DMS79 (cell line): ENCODE results near the gene PCED1B.
"Not testable (repeated sequence)": the region's sequence is repeated elsewhere in the genome, so short reads cannot be mapped to it uniquely, and the experiment has no call there.

Source experiments
- DNase-seq: peaks from one replicate; lab custom pipeline; 2025; lab: John Stamatoyannopoulos, UW

The PCED1B gene

DNA sequence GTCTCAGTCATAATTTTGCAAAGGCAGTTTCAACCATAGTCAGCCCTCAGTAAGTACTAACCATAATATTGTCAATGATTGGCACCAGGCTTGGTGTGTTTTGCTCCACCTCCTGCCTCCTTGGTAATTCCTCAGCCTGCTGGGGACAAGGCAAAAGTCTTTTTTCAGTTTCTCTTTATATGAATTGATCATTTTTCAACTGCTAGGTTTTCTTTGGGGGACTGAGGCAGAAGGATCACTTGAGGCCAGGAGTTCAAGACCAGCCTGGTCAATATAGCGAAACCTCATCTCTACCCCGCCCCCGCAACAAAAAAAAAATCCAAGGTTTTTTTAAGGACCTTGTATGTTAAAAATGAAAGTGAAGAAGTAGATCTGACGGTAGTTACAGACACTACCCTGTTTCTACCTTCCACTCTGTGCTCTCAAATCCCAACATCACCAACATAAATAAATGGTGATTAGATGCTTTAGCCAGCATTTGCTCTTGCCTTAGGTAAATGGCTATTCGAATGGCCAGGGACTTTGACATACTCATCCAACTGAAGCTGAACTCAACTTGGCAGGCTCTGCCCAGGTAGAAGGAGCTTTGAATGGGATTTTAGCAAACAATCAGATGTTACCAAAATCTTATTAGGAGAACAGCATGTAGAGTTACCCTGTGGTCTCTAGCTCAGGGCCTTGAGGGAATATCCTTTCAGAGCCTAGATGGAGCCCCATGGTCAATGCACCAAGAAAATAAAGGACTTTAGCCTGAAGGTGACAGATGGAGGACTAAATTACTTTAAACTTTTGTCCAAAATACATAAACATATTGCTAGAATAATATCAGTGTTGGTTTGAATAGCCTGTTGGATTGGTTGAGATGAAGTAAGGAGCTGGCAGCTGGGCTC, 127.3 kb downstream of the PCED1B start:
- DNase-seq, result no peak

DNA sequence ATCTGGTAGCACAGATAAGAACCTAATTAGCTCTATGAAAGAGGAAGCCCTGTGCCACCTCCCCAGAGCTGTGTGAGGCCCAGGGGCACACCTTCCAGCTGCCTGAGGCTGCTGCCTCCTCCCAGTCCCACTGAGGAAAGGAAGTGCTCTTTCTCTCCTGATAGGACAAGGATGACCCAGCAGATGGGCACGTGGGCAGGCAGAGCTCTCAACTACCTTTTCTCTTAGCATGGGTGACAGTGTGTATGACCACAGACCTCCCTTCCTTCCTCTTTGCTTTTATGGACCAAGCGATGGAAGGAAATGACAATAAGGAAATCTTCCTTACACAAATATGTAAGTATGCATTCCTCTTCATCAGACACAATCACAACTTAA, 127.9 kb downstream of the PCED1B start:
- DNase-seq, result no peak

GRCh38 chr12:47207829-47208248, 128.4 kb downstream of the PCED1B start:
- DNase-seq, result no peak

DNA sequence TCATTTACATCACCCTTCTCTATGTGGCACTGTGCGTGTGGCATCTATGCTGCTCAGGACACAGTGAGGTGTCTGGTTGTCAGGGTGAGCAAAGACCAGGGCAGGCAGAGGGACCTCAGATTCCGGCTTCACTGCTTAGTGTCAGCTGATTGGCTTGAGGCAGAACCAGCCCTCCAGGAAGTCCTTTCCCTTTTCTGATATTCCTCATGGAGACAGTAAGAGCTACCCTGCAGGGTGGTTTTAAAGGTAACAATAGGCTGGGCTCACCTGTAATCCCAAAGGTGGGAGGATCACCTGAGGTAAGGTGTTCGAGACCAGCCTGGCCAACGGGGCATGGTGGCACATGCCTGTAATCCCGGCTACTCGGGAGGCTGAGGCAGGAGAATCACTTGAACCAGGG, 129.6 kb downstream of the PCED1B start:
- no peak for DNase-seq

- no peak for DNase-seq
Measured at GRCh38 chr12:47210776-47211175, 131.4 kb downstream of the PCED1B start.

DNA sequence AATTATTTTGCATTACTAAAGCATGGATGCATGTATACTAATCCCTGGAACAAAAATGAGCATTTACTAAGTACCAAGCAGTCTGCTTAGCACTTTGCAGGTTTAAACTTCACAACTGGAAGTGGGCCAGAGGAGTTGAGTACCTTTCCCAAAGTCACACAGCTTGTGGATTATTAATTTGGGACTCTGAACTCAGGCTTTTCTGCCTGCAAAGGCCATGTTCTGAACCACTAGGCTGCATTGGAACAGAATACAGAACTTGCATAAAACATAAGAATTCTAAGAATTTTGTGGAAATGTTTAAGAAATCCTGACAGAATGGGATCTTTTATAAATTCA, 133.2 kb downstream of the PCED1B start:
- no peak for DNase-seq

GRCh38 chr12:47213396-47213795, 134.0 kb downstream of the PCED1B start:
- no peak for DNase-seq

DNA sequence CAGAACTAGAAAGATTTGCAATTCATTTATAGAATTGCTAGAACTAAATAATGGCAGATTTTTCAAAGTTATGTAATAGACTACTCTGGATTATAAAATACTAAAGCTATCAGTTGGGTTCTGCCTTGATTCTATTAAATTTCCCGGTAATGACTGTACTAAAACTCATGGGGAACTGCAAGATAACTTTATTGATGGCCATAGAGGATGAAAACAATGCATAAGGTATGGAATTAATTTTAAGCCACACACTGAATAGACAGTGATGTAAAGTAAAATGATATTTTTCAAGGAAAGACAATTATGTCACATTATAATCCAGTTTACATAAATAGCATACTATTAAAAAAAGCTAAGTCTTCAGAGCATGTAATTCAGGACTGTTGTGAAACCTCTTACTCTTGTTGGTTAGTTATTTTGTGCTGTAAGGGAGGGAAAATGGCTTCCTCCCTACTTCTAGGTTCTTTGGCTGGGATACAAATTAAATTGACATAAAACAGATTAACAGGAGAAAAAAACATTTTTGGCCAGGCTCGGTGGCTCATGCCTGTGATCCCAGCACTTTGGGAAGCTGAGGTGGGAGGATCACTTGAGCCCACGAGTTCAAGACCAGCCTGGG, 134.7 kb downstream of the PCED1B start:
- no peak for DNase-seq

DNA sequence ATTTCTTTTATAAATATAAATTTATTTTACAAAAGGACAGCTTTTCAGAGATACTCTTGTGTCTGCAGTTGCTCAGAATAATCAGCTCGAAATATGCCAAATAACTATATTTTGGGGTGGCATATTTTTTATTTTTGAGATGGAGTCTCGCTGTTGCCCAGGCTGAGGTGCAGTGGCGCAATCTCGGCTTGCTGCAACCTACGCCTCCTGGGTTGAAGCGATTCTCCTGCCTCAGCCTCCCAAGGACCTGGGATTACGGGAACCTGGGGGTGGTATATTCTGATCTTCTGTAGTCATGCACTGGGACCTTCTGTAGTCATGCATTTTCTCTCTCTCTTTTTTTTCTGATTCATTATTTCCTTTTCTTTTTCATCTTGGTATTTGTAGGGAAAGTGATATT, 135.3 kb downstream of the PCED1B start:
- DNase-seq, result no peak

DNA sequence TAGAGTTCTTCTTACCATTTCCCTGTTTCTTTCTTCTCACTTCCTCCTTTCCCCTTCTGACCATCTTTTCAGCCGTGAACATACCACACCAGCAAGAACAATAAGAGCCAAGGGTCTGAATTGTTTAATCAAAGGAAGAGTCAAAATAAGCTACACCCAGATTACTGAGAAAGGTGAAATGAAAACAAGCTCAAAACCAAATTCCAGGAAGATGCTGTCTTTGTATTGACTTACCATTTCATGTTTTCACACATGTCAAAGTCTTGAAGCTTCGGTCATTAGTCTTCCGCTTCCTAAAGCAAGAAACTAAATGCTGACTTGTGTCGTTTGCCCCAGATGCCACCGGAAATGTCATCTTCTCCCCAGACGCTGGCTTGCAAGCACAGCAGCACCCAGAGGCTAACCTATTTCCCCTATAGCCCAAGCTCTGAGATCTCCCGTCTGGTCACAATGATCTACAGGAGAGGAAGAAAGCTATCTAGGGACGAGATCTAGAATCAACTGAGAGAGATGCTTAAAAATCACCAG, 136.8 kb downstream of the PCED1B start:
- DNase-seq, result no peak

DNA sequence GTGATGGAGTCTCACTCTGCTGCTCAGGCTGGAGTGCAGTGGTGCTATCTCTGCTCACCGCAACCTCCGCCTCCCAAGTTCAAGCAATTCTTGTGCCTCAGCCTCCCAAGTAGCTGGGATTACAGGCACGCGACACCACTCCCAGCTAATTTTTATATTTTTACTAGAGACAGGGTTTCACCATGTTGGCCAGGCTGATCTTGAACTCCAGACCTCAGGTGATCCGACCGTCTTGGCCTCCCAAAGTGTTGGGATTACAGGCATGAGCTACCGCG, 138.1 kb downstream of the PCED1B start:
- not testable (repeated sequence) for DNase-seq

DNA sequence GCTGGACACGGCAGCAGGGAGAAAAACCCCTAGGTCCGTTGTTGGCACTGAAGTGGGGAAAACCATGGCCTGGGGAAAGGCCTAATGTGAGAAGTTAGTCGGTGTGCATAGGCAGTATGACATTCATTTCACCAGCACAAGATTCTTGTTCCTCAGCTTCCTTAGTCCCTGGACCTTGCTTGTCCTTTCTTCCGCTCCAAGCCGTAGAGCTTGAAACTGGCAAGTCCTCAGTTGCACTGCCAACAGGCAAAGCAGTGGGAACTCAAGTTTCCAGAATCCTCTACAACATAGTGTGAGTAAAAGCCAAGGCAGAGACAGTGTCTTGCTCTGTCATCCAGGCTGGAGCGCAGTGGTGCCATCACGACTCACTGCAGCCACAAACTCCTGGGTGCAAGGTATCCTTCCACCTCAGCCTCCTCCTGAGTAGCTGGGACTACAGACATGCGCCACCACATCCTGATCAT, 138.8 kb downstream of the PCED1B start:
- no peak for DNase-seq

DNA sequence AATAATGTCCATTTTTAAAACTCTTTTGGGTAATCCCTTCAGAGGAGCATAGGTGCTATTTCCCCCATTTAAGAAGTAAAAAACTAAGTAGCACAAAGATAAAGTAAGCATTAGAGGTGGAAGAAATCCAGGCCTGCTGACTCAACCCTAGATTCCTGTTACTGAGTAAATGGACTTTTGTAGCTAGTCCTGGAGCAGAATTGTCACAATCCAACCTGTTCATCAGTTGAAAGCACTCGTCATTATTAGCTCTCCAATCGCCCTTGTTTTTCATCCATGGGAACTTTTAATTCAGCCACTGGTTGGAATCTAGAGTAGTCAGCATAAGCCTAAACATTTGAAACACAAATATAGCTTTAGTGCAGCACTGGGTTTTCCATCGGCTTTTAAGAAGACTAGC, 139.8 kb downstream of the PCED1B start:
- no peak for DNase-seq

DNA sequence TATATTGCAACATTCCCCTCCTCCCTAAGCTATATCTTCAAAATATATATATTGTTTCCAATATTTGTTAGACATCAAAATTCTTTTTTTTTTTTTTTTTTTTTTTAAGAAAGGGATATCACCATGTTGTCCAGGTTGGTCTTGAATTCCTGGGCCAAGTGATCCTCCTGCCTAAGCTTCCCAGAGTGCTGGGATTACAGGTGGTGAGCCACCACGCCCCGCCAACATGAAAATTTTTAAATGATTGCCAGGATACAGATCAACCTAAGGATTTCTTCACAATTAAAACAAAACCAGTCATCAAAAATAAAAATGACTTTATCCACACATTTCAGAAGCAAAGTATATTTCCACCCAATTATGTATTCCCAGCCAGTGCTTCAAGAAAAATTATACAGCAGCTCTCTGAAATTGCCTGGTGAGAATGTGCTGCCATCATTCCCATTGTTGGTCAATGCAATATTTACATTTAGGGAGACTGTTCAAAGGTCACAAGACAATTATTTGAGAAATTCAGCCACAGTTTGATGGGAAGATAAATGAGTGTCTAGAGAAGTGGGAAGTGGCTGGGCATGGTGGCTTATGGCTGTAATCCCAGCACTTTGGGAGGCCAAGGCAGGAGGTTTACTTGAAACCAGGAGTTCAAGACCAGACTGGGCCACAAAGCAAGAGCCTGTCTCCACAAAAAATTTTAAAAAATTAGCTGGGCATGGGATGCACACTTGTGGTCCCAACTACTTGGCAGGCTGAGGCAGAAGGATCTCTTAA, 142.0 kb downstream of the PCED1B start:
- DNase-seq, result no peak

GRCh38 chr12:47222520-47223030, 143.2 kb downstream of the PCED1B start:
- DNase-seq, result no peak

- DNase-seq, result no peak
Measured at GRCh38 chr12:47223031-47223847, 143.8 kb downstream of the PCED1B start.

GRCh38 chr12:47223848-47224213, 144.4 kb downstream of the PCED1B start:
- DNase-seq, result no peak

GRCh38 chr12:47224563-47225133, 145.2 kb downstream of the PCED1B start:
- DNase-seq, result no peak

DNA sequence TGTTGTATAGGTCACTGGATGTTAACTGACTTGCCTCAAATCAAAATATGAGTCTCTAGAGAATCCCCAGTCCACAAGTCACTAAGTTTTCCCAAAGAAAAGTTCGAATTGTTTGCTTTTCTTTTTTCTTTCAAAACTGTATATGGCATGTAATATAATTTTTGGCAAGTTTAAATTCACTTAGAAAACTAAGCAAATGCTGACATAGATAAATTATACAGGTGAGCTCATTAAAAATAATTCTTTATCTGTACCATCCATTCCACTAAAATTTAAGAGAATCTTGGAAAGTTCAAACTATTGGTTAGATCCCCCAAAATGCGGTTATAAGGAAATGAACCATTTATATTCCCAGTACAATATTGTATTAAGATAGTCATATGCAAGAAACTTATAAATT, 145.9 kb downstream of the PCED1B start:
- DNase-seq, result no peak

GRCh38 chr12:47226199-47226598, 146.8 kb downstream of the PCED1B start:
- no peak for DNase-seq

- no peak for DNase-seq
Measured at GRCh38 chr12:47228802-47229201, 149.4 kb downstream of the PCED1B start.
